Hepatocyte (in vitro differentiated cells): ENCODE results near the gene KIF26B. TPM values are rescaled to one million over a fixed set of nuclear protein-coding genes. Genes with fewer than 3 reads are reported as not detected.

Experiments used
- DNase-seq: peaks from one replicate; pipeline ENCODE4 v3.0.0-alpha.2; 2016; ENCODE audit warnings: low spot score
- H2AFZ ChIP-seq: fragments of 200-600 bp; sonication (generic); 2 replicates; pipeline ENCODE4 v1.6.0; 2016; ENCODE audit warnings: antibody characterized with exemption, mild to moderate bottlenecking
- H3K27ac ChIP-seq: fragments of 200-600 bp; sonication (generic); 2 replicates; pipeline ENCODE4 v1.5.1; 2016; ENCODE audit warnings: mild to moderate bottlenecking
- H3K27me3 ChIP-seq: fragments of 200-600 bp; sonication (generic); 2 replicates; pipeline ENCODE4 v1.6.1; 2016
- H3K36me3 ChIP-seq: fragments of 200-600 bp; sonication (generic); replicated peaks from 2 replicates; pipeline ENCODE4 v1.5.1; 2016; ENCODE audit warnings: low read depth; ENCODE audit not compliant: insufficient read depth
- H3K4me1 ChIP-seq: fragments of 200-600 bp; sonication (generic); 2 replicates; pipeline ENCODE4 v1.5.1; 2016; ENCODE audit warnings: mild to moderate bottlenecking, moderate library complexity; ENCODE audit not compliant: insufficient read depth
- H3K4me2 ChIP-seq: fragments of 200-600 bp; sonication (generic); 2 replicates; pipeline ENCODE4 v1.6.0; 2016
- H3K4me3 ChIP-seq: fragments of 200-600 bp; sonication (generic); 2 replicates; pipeline ENCODE4 v1.5.1; 2016; ENCODE audit warnings: mild to moderate bottlenecking
- H3K79me2 ChIP-seq: fragments of 200-600 bp; sonication (generic); 2 replicates; pipeline ENCODE4 v1.6.0; 2017; ENCODE audit warnings: mild to moderate bottlenecking
- H3K9me2 ChIP-seq: fragments of 200-600 bp; sonication (generic); replicated peaks from 2 replicates; pipeline ENCODE4 v1.6.0; 2017; ENCODE audit warnings: mild to moderate bottlenecking; ENCODE audit not compliant: insufficient read depth
- H3K9me3 ChIP-seq: fragments of 200-600 bp; sonication (generic); 2 replicates; pipeline ENCODE4 v1.5.1; 2016; ENCODE audit warnings: low read depth, mild to moderate bottlenecking
- H4K20me1 ChIP-seq: fragments of 200-600 bp; sonication (generic); 2 replicates; pipeline ENCODE4 v1.6.0; 2016; ENCODE audit warnings: mild to moderate bottlenecking; ENCODE audit not compliant: insufficient read depth, poor library complexity, severe bottlenecking
- EZH2 ChIP-seq: fragments of 200-600 bp; sonication (generic); IDR thresholded peaks from 2 replicates; pipeline ENCODE4 v1.6.1; 2016; ENCODE audit warnings: antibody characterized with exemption, mild to moderate bottlenecking, borderline replicate concordance
- EZH2phosphoT487 ChIP-seq: fragments of 200-600 bp; sonication (generic); IDR thresholded peaks from one replicate; pipeline ENCODE4 v1.6.1; 2018; ENCODE audit warnings: antibody characterized with exemption, mild to moderate bottlenecking, low read depth, moderate library complexity; ENCODE audit not compliant: unreplicated experiment, severe bottlenecking
- WGBS: methylation state at CpG from one replicate; pipeline ENCODE4 v1.1.6; 2016; ENCODE audit warnings: low lambda C conversion rate; ENCODE audit errors: missing lambda C conversion rate; 5-methylcytosine and 5-hydroxymethylcytosine counted together
- polyA plus RNA-seq: library from polyadenylated mRNA; unstranded; fragments of >200 nt; fragmentation: Nextera tagmentation; extraction: Ambion mirVana; gene quantifications from 2 replicates; pipeline ENCODE4 v1.2.1, GENCODE V29; 2016
- total RNA-seq: library from RNA; depleted of rRNA; stranded (reverse); fragments of >200 nt; gene quantifications from 2 replicates; pipeline ENCODE4 v1.2.3, GENCODE V29; 2014
- TF ChIP-seq, protein P1 (sequence below): fragments of 200-600 bp; sonication (generic); IDR thresholded peaks from 2 replicates; pipeline ENCODE4 v1.5.1; 2016; ENCODE audit warnings: antibody characterized with exemption, mild to moderate bottlenecking; ENCODE audit not compliant: poor library complexity

The KIF26B gene
- total and polyA plus RNA-seq, 2 experiments from 2014 or later = 12.7 to 21.6 TPM

DNA sequence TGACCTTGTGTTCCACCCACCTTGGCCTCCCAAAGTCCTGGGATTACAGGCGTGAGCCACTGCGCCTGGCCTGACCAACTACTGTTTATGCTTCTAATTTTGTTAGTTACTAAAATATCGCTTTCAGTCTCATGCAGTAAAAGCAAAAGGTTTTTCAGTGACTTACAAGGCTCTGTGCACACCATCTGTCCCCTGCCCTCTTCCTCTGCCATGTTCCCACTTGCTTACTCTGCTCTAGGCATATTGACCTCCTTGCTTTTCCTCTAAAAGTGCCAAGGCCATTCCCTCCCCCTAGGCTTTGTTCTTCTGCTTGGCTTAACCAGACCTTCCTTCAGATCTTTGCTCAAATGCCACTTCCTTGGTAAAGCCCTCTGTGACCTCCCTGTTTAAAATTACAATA, 276.9 kb downstream of the KIF26B start:
- Histone ChIP-seq H3K4me3 (no peak overlapping the region), H4K20me1 (no peaks in the 10 kb centered on the region), H3K4me2 (no peak overlapping the region), H3K36me3 (no peaks in the 10 kb centered on the region), H3K9me3 (no peaks in the 10 kb centered on the region), H3K9me2 (no peaks in the 10 kb centered on the region), H3K4me1 (peaks cover 4% of the 10 kb centered on the region), H2AFZ (no peak overlapping the region), H3K27me3 (no peaks in the 10 kb centered on the region), H3K79me2 (peaks cover 5% of the 10 kb centered on the region), H3K27ac (no peak overlapping the region)
- WGBS = 92% methylated on average over 3 of the region's 3 CpGs
- TF ChIP-seq, protein P1, sequence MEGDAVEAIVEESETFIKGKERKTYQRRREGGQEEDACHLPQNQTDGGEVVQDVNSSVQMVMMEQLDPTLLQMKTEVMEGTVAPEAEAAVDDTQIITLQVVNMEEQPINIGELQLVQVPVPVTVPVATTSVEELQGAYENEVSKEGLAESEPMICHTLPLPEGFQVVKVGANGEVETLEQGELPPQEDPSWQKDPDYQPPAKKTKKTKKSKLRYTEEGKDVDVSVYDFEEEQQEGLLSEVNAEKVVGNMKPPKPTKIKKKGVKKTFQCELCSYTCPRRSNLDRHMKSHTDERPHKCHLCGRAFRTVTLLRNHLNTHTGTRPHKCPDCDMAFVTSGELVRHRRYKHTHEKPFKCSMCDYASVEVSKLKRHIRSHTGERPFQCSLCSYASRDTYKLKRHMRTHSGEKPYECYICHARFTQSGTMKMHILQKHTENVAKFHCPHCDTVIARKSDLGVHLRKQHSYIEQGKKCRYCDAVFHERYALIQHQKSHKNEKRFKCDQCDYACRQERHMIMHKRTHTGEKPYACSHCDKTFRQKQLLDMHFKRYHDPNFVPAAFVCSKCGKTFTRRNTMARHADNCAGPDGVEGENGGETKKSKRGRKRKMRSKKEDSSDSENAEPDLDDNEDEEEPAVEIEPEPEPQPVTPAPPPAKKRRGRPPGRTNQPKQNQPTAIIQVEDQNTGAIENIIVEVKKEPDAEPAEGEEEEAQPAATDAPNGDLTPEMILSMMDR = no peak
- TF ChIP-seq EZH2phosphoT487 = no peak
- TF ChIP-seq EZH2 = no peak
- no peak for DNase-seq

DNA sequence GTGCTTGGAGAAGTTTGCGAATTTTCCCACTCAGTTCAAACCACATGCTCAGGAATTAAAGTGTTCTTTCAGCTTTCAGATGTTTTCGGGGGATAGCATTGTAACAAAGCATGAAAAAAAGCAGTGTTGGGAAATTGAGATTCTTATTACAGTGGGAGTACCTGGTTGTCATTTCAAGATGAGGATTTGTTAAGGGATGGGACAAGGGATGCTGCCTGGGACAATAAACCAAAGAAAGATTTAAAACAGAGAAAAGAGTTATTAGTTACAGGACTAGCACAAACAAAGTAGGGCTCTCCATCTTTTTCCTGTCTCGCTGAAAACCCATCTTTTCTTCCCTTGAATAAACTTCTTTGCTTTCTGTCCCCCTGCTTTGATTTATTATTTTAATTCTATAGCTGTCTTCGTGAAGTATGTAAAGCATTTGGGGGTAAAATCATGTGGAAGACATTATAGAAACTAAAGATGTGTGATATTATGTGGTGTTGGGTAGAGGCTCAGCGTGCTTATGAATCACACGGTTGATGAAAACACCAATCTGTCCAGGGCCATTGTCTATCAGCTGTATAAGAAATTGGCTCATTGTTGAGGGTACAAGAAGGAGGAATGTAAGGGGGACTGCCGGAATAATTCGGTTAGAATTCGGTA, 277.6 kb downstream of the KIF26B start:
- Histone ChIP-seq H3K9me3 (no peaks in the 10 kb centered on the region), H3K9me2 (no peaks in the 10 kb centered on the region), H3K27me3 (no peaks in the 10 kb centered on the region), H3K4me1 (peaks cover 4% of the 10 kb centered on the region), H3K4me3 (no peak overlapping the region), H3K36me3 (no peaks in the 10 kb centered on the region), H3K79me2 (peaks cover 5% of the 10 kb centered on the region), H4K20me1 (no peaks in the 10 kb centered on the region), H2AFZ (no peak overlapping the region), H3K4me2 (no peak overlapping the region), H3K27ac (no peak overlapping the region)
- DNase-seq = no peak
- TF ChIP-seq, protein P1 = no peak
- TF ChIP-seq EZH2phosphoT487 (no peak), EZH2 (no peak)
- WGBS = 92% methylated on average over 9 of the region's 9 CpGs

DNA sequence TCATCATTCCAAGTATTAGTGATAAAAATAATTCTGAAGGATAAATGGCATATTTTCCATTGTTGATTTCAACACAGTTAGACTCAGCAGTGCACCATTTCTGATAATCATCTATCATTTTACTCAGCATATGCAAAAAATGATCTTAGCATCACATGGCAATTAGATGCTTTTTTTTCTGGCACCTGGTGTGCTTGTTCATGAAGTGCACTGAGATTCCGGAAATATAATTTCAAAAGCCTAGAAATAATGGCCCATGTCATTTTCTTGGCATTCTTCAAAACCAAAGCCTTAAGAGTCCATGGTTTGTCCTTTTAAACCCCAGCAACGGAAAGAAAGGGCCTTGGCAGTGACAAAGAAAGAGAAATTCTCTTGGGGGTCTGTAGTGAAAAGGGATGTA, 278.8 kb downstream of the KIF26B start:
- H3K4me1 ChIP-seq = peaks cover 4% of the 10 kb centered on the region
- DNase-seq = no peak
- no peaks in the 10 kb centered on the region for H4K20me1 ChIP-seq
- H3K9me2 ChIP-seq = no peaks in the 10 kb centered on the region
- TF ChIP-seq EZH2phosphoT487 (no peak), EZH2 (no peak)
- TF ChIP-seq, protein P1 = no peak
- H3K4me3 ChIP-seq = no peak overlapping the region
- H3K27ac ChIP-seq = no peak overlapping the region
- H2AFZ ChIP-seq = no peak overlapping the region
- no peaks in the 10 kb centered on the region for H3K27me3 ChIP-seq
- H3K4me2 ChIP-seq = no peak overlapping the region
- peaks cover 5% of the 10 kb centered on the region for H3K79me2 ChIP-seq
- WGBS = 38% methylated on average over 2 of the region's 2 CpGs
- H3K9me3 ChIP-seq = no peaks in the 10 kb centered on the region
- no peaks in the 10 kb centered on the region for H3K36me3 ChIP-seq
